BLaER1 (cell line): ENCODE data around the gene SLC28A1.

Source experiments
- H3K27ac ChIP-seq: shearing (Covaris generic); formaldehyde crosslinking; 2 replicates; pipeline ENCODE4 v1.8.1; 2022
- H3K27me3 ChIP-seq: shearing (Covaris generic); formaldehyde crosslinking; 2 replicates; pipeline ENCODE4 v1.8.1; 2022
- H3K36me3 ChIP-seq: shearing (Covaris generic); formaldehyde crosslinking; 2 replicates; pipeline ENCODE4 v1.8.1; 2022
- H3K4me1 ChIP-seq: shearing (Covaris generic); formaldehyde crosslinking; 2 replicates; pipeline ENCODE4 v1.8.1; 2022
- H3K4me2 ChIP-seq: shearing (Covaris generic); formaldehyde crosslinking; 2 replicates; pipeline ENCODE4 v1.8.1; 2022
- H3K4me3 ChIP-seq: shearing (Covaris generic); formaldehyde crosslinking; 2 replicates; pipeline ENCODE4 v1.8.1; 2022
- H3K9ac ChIP-seq: shearing (Covaris generic); formaldehyde crosslinking; 2 replicates; pipeline ENCODE4 v1.8.1; 2022
- H3K9me3 ChIP-seq: shearing (Covaris generic); formaldehyde crosslinking; 2 replicates; pipeline ENCODE4 v1.8.1; 2022
- H4K20me1 ChIP-seq: shearing (Covaris generic); formaldehyde crosslinking; 2 replicates; pipeline ENCODE4 v1.8.1; 2022
- Cebpa-rat ChIP-seq: shearing (Covaris generic); IDR thresholded peaks from 2 replicates; pipeline ENCODE4 v1.8.1; 2022

SLC28A1 gene

DNA sequence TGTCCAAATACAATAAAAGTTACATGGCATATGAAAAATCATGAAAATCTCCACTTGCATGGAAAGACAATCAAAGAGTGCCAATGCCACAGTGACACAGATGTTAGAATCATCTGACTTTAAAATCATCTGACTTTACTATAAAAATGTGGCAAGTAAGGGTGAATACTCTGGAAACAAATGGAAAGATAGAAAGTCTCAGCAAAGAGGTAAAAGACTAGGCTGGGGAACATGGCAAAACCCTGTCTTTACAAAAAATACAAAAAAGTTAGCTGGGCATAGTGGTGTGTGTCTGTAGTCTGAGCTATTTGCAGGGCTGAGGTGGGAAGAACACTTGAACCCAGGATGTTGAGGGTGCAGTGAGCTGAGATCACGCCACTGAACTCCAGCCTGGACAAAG lies 38.2 kb upstream of the SLC28A1 start:
- no peaks in the 10 kb centered on the region for H4K20me1 ChIP-seq
- H3K36me3 ChIP-seq: no peaks in the 10 kb centered on the region
- no peaks in the 10 kb centered on the region for H3K4me1 ChIP-seq
- no peak for TF ChIP-seq Cebpa-rat
- no peak overlapping the region for H3K4me2 ChIP-seq
- H3K9me3 ChIP-seq: peaks cover 17% of the 10 kb centered on the region
- no peak overlapping the region for H3K27ac ChIP-seq
- H3K9ac ChIP-seq: no peak overlapping the region
- H3K4me3 ChIP-seq: no peak overlapping the region
- H3K27me3 ChIP-seq: no peaks in the 10 kb centered on the region

DNA sequence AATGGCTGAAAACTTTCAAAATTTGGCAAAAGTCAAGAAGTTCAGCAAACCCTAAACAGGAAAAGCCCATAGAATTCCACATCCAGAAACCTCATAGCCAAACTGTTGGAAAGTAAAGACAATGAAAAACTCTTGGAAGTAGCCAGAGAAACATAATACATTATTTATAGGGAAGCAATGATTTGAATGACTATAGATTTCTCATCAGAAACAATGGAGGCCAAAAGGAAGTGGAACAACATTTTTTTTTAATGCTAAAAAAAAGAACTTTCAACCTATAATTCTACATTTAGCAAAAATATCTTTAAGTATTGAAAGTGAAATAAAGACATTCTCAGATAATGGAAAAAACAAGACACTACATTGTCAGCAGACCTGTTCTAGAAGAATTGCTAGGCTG lies 37.1 kb upstream of the SLC28A1 start:
- no peaks in the 10 kb centered on the region for H4K20me1 ChIP-seq
- no peak overlapping the region for H3K27ac ChIP-seq
- no peaks in the 10 kb centered on the region for H3K4me1 ChIP-seq
- no peaks in the 10 kb centered on the region for H3K36me3 ChIP-seq
- TF ChIP-seq Cebpa-rat: no peak
- H3K4me2 ChIP-seq: no peak overlapping the region
- H3K4me3 ChIP-seq: no peak overlapping the region
- H3K9ac ChIP-seq: no peak overlapping the region
- no peaks in the 10 kb centered on the region for H3K27me3 ChIP-seq
- H3K9me3 ChIP-seq: peaks cover 17% of the 10 kb centered on the region

- Histone ChIP-seq H3K9ac (no peak overlapping the region), H3K36me3 (no peaks in the 10 kb centered on the region), H3K4me2 (no peak overlapping the region), H3K4me1 (no peaks in the 10 kb centered on the region), H3K27me3 (no peaks in the 10 kb centered on the region), H4K20me1 (no peaks in the 10 kb centered on the region), H3K9me3 (peaks cover 7% of the 10 kb centered on the region), H3K27ac (no peak overlapping the region), H3K4me3 (no peak overlapping the region)
- no peak for TF ChIP-seq Cebpa-rat
Observed at GRCh38 chr15:84852212-84852611, 32.2 kb upstream of the SLC28A1 start.

DNA sequence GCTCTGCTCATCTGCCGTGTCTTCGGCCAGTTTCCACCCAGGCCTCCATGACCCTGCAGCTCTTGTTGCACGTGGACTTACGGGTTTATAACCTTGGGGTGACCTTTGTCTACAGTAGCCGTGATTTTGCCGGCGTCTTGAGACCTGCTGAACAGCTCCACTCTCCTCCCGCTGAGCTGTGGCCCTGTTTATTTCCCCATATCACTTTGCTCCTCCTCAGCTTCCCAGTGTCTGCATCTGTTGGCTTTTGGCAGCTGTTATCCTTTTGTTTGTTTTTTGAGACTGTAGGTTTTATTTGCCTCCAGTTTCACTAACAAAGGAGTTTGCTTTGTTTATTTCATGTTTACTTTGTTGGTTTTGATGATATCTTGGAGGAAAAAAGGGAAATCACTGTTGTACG lies 29.3 kb upstream of the SLC28A1 start:
- no peaks in the 10 kb centered on the region for H3K9me3 ChIP-seq
- no peaks in the 10 kb centered on the region for H3K36me3 ChIP-seq
- no peaks in the 10 kb centered on the region for H3K4me1 ChIP-seq
- no peaks in the 10 kb centered on the region for H4K20me1 ChIP-seq
- H3K27me3 ChIP-seq: no peaks in the 10 kb centered on the region
- TF ChIP-seq Cebpa-rat: no peak
- no peak overlapping the region for H3K9ac ChIP-seq
- no peak overlapping the region for H3K27ac ChIP-seq
- no peak overlapping the region for H3K4me3 ChIP-seq
- no peak overlapping the region for H3K4me2 ChIP-seq

- TF ChIP-seq Cebpa-rat: no peak
- Histone ChIP-seq H3K4me1 (no peaks in the 10 kb centered on the region), H3K4me2 (no peak overlapping the region), H3K27me3 (no peaks in the 10 kb centered on the region), H3K27ac (no peak overlapping the region), H3K36me3 (no peaks in the 10 kb centered on the region), H3K4me3 (no peak overlapping the region), H3K9me3 (no peaks in the 10 kb centered on the region), H4K20me1 (no peaks in the 10 kb centered on the region), H3K9ac (no peak overlapping the region)
Observed at GRCh38 chr15:84855765-84856164, 28.7 kb upstream of the SLC28A1 start.

DNA sequence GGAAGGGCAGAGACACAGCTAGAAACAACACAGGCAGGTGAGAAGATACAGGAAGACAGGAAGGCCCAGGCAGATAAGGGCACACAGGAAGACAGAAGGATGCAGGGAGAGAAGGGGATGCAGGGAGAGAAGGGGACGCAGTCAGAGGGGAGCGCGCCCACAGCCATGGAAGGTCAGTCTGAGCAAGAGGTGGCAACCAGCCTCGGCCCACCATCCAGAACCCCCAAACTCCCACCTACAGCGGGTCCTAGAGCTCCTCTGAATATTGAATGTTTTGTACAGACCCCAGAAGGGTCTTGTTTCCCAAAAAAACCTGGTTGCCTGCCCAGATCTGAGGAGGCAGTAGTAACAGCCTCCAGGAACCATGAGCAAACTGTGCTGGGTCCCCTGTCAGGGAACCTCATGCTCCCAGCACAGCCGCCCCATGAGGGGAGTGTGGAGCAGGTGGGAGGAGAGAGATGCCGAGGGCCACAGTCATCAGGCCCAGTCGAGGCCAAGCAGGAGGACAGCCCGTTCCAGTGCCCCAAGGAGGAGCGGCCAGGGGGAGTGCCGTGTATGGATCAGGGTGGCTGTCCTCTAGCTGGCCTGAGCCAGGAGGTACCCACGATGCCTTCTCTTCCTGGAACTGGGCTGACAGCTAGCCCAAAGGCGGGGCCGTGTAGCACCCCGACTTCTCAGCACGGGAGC lies 27.6 kb upstream of the SLC28A1 start:
- TF ChIP-seq Cebpa-rat: no peak
- no peaks in the 10 kb centered on the region for H3K9me3 ChIP-seq

GRCh38 chr15:84857418-84858004 lies 27.0 kb upstream of the SLC28A1 start:
- H3K9me3 ChIP-seq: no peaks in the 10 kb centered on the region
- TF ChIP-seq Cebpa-rat: no peak
- H4K20me1 ChIP-seq: no peaks in the 10 kb centered on the region
- H3K27me3 ChIP-seq: no peaks in the 10 kb centered on the region
- H3K27ac ChIP-seq: no peak overlapping the region; the same call in 1 of the 2 replicates
- no peak overlapping the region for H3K4me3 ChIP-seq
- H3K36me3 ChIP-seq: no peaks in the 10 kb centered on the region
- no peaks in the 10 kb centered on the region for H3K4me1 ChIP-seq
- no peak overlapping the region for H3K9ac ChIP-seq
- no peak overlapping the region for H3K4me2 ChIP-seq

More for the DNA sequence above, 27.6 kb upstream of the SLC28A1 start:
- Histone ChIP-seq H3K27me3 (no peaks in the 10 kb centered on the region), H3K4me1 (no peaks in the 10 kb centered on the region), H3K4me2 (no peak overlapping the region), H3K4me3 (no peak overlapping the region), H3K9ac (no peak overlapping the region), H3K27ac (no peak overlapping the region), H4K20me1 (no peaks in the 10 kb centered on the region), H3K36me3 (no peaks in the 10 kb centered on the region)

DNA sequence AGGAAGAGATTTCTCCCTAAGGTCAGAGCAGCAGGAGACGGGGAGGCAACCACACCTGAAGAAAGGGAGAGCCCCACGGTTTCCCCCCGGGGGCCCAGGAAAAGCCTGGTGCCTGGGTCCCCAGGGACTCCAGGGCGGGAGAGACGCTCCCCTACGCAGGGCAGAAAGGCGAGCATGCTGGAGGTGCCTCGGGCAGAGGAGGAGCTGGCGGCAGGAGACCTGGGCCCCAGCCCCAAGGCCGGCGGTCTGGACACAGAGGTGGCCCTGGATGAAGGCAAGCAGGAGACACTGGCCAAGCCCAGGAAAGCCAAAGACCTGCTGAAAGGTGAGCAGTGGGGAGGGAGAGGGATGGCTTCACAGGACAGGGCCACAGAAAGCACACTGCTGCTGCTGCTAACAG lies 26.2 kb upstream of the SLC28A1 start:
- Histone ChIP-seq H3K27me3 (no peaks in the 10 kb centered on the region), H3K9ac (no peak overlapping the region), H3K4me3 (no peak overlapping the region), H3K36me3 (no peaks in the 10 kb centered on the region), H3K9me3 (no peaks in the 10 kb centered on the region), H3K4me1 (no peaks in the 10 kb centered on the region), H3K4me2 (no peak overlapping the region), H4K20me1 (no peaks in the 10 kb centered on the region), H3K27ac (no peak overlapping the region; the same call in 1 of the 2 replicates)
- no peak for TF ChIP-seq Cebpa-rat

DNA sequence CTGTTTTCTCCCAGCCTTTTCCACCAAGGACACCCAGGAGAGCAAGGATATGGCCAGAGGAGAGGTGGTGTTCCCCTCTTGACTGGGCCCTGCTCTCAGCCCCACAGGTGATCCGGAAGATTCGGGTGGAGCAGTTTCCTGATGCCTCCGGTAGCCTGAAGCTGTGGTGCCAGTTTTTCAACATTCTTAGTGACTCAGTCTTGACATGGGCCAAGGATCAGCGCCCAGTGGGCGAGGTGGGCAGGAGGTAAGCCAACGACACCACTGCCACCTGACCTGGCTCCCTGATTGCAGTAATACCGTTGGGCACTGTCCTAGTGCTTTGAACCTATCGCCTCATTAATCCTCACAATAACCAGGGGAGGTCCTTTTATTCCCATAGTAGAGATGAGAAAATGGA lies 25.3 kb upstream of the SLC28A1 start:
- TF ChIP-seq Cebpa-rat: no peak
- Histone ChIP-seq H3K4me2 (no peak overlapping the region), H3K9me3 (no peaks in the 10 kb centered on the region), H3K27ac (no peak overlapping the region), H3K4me1 (no peaks in the 10 kb centered on the region), H3K27me3 (no peaks in the 10 kb centered on the region), H3K4me3 (no peak overlapping the region), H3K9ac (no peak overlapping the region), H3K36me3 (no peaks in the 10 kb centered on the region), H4K20me1 (no peaks in the 10 kb centered on the region)

- no peak for TF ChIP-seq Cebpa-rat
- Histone ChIP-seq H4K20me1 (no peaks in the 10 kb centered on the region), H3K36me3 (no peaks in the 10 kb centered on the region), H3K27me3 (no peaks in the 10 kb centered on the region), H3K27ac (no peak overlapping the region), H3K4me1 (no peaks in the 10 kb centered on the region), H3K9me3 (no peaks in the 10 kb centered on the region), H3K4me3 (no peak overlapping the region), H3K4me2 (no peak overlapping the region), H3K9ac (no peak overlapping the region)
Observed at GRCh38 chr15:84859651-84860050, 24.8 kb upstream of the SLC28A1 start.
